Measurements from ENCODE around the gene KANTR.

KANTR gene

DNA sequence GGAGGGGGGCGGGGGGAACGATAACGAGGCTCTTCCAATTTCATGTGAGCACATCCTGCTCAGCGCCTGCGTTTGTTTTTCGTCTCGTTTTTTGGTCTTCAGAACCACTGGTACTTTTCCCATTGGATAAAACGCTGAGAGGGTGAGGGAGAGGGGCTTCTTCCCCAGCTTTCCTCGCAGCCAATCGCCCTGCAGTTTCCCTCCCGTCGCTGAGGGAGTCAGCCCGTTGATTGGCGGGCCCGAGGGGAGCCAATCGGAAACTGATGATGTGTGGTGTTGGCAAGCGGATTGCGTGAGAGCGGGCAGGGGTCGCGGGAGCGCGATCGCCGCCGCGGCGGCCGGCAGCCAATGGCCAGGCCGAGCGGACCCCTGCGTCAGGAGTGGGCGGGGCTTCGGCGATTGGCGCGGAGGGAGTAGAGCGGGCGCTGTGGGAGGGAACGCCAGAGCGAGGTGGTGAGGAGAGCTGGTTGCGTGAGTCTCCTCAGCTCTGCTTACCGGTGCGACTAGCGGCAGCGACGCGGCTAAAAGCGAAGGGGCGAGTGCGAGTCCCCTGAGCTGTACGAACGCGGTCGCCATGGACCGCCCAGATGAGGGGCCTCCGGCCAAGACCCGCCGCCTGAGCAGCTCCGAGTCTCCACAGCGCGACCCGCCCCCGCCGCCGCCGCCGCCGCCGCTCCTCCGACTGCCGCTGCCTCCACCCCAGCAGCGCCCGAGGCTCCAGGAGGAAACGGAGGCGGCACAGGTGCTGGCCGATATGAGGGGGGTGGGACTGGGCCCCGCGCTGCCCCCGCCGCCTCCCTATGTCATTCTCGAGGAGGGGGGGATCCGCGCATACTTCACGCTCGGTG lies 11.8 kb upstream of the KANTR start, which contains the start of gene TSPYL2:
TSS of gene TSPYL2 (plus strand) at position 443 of the 848 bp plus-strand sequence. CDS start at position 575, 132 bp downstream.
- peak; percentile 87 to 88 for DNase-seq (ENCODE audit: low read depth in 2 of 2)

GRCh38 chrX:53082773-53083616 lies 10.9 kb upstream of the KANTR start:
- DNase-seq (ENCODE audit: low read depth in 2 of 2) = no peak

DNA sequence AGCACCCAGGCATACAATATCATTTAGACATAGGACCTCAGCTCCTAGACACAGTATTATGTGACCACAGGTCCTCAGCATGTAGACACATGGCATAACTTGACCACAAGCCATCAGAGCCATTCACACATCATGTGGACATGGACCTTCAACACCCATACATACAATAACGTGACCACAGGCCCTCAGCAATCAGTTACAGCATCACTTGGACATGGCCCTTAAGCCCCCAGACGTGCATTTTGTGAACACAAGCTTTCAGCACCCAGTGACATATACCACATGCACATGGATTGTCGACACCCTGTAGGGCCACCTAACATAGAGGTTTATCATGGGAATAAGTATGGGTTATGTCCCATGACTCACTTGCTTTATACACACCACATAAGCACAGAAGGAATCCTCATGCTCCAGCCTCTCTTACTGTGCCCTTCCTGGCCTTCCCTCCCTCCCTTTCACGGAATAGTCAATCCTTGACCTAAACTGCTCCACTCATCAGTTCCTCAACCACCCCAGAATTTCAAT lies 9.8 kb upstream of the KANTR start:
- DNase-seq (ENCODE audit: low read depth in 2 of 2) = no peak

DNA sequence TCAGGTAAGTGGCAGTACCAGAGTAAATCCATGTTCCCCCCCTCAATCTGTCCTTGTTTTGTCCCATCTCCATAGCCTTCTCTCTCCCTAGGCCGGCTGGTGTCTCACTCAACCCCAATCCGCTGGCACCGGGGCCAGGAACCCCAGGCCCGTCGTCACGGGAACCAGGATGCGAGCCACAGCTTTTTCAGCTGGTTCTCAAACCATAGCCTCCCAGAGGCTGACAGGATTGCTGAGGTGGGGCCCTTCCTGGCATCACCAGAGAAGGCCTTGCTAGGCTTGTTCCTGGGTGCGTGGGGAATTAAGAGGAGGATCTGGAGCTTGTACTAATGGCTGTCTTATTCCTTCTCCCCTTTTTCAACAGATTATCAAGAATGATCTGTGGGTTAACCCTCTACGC lies 9.1 kb upstream of the KANTR start:
- no peak for DNase-seq (ENCODE audit: low read depth in 2 of 2)

DNA sequence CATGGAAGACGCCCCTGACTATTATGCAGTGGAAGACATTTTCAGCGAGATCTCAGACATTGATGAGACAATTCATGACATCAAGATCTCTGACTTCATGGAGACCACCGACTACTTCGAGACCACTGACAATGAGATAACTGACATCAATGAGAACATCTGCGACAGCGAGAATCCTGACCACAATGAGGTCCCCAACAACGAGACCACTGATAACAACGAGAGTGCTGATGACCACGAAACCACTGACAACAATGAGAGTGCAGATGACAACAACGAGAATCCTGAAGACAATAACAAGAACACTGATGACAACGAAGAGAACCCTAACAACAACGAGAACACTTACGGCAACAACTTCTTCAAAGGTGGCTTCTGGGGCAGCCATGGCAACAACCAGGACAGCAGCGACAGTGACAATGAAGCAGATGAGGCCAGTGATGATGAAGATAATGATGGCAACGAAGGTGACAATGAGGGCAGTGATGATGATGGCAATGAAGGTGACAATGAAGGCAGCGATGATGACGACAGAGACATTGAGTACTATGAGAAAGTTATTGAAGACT lies 8.2 kb upstream of the KANTR start:
- no peak for DNase-seq (ENCODE audit: low read depth in 2 of 2)

DNA sequence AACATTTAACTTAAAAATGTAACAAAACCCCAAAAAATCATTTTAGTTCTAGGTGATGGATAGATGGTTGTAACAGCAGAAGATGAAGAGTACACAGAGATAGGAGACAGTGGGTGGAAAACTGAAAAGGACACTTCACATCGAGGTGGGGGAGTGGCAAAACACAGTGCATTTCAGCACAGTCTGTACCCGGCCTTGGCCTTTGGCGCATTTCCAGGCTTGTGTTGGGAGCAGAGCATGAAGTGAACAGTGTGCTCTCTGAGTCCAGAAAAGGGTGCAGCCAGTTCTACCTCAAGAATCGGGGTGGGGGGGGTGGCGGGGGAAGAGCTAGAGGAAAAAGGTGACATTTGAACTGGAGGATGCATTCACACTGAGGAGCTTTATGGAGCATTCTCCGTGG lies 7.5 kb upstream of the KANTR start:
- DNase-seq (ENCODE audit: low read depth in 2 of 2) = no peak

DNA sequence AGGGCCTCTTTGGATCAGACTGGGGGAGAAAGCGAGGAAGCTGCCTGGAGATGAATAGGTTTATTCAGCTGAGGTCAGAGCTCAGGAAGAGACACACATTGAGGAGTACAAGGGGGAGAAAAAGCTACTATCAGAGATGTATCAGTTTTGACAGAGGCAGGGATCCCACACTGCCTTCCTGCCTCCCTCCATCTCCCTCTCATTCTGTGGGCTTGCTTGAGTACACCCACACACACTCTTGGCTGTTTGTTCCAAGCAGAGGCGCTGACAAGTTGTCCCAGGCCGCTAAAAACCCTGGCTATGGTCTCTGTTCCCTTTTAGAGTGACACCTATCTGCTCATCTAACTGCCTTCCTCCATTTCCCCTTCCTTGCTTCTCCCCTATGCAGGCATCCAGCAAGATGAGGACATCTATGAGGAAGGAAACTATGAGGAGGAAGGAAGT lies 6.5 kb upstream of the KANTR start:
- no peak for DNase-seq (ENCODE audit: low read depth in 2 of 2)

DNA sequence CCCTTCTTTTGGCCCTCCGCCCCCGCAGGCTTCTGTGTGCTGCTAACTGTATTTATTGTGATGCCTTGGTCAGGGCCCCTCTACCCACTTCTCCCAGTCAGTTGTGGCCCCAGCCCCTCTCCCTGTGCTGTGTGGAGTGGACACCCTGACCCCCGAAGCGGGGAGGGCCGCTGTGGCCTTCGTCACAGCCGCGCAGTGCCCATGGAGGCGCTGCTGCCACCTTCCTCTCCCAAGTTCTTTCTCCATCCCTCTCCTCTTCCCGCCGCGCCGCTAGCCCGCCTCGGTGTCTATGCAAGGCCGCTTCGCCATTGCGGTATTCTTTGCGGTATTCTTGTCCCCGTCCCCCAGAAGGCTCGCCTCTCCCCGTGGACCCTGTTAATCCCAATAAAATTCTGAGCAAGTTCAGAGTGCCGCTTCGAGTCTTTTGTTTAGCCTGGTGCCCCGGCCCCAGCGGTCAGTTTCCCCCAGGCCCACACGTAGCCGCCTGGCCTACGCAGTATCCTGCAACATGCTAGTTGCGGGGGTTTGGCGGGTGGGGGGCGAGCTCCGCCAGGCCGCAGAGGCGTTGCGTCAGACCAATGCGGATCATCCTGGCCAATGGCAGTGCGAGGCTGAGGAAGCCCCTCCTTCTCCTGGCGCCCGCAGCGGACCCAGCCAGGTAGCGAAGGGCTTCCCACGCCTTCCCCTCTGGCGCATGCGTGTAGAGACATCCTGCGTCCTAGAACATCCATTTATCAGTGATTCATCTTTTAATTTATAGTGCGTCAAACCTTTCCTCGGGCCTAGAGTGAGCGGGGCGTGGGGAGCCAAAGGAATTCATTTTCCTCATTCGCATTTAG lies 5.6 kb upstream of the KANTR start:
- DNase-seq (ENCODE audit: low read depth in 2 of 2) = peak; percentile 64 to 71

DNA sequence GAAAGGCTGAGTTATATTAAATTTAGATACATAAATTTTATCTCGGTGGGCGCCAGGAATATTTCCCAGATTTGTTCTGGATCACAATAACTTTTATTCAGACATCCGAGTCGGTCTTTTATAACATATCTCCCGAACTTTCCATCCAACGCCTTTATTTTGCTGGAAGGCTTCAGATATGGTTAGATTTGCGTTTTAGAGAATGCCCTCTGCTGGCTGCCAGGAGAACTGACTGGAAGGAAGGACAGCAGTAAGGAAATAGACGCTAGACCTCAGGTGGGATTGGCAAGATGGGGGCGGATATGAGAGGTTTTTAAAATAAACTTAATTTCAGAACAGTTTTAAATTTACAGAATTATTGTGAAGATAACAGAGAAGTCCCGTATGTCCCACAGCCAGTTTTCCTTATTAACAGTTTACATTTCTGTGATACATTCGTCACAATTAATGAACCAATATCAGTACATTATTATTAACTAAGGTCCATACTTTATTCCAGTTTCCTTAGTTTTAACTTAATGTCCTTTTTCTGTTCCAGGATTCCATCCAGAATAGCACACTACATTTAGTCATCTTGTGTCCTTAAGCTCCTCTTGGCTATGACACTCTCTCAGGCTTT lies 4.6 kb upstream of the KANTR start:
- no peak for DNase-seq (ENCODE audit: low read depth in 2 of 2)

GRCh38 chrX:53089925-53090324 lies 4.0 kb upstream of the KANTR start:
- DNase-seq (ENCODE audit: low read depth in 2 of 2) = no peak

DNA sequence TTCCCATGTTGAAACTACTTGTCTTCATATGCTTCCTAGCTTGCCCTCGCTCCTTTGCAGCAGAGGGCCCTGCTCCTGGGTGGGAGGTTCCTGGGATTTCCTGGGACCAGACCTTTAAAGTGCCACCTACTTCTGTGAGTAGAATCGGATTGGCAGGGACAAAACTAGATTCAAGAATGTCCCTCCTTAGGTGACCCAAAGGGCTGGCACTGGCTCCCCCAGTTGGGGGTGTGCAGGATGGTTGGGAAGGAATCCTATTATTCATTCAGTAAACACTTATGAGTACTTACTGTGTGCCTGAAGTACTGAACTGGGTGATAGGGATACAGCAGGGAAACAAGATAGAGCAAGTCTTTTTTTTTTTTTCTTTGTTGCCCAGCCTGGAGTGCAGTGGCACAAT lies 2.6 kb upstream of the KANTR start:
- DNase-seq (ENCODE audit: low read depth in 2 of 2) = no peak

DNA sequence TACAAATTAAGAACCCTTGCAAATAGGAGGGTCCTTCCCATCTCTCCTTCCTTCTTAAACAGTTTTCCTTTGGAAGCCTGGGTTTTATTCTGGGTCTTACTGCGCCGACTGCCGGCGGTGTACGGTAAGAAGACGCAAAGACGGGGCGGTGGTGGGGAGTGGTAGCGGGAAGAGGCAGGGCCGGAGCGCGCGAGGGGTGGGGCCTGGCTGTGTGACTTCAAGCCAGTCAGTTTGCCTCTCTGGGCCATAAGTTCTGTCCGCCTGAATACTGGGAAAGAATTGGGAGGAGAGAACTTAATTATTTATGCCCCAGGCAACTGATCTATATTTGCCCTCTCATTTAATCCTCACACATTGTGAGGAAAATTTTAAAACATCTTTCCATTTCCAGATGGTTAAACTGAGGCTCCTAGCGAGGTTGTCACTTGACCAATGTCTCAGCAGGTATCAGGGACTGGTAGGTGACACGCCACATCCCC lies 726 bp upstream of the KANTR start:
- peak; percentile 64 to 70 for DNase-seq (ENCODE audit: low read depth in 2 of 2)

- DNase-seq (ENCODE audit: low read depth in 2 of 2) = no peak
Measured at GRCh38 chrX:53094582-53094905, 602 bp downstream of the KANTR start.

DNA sequence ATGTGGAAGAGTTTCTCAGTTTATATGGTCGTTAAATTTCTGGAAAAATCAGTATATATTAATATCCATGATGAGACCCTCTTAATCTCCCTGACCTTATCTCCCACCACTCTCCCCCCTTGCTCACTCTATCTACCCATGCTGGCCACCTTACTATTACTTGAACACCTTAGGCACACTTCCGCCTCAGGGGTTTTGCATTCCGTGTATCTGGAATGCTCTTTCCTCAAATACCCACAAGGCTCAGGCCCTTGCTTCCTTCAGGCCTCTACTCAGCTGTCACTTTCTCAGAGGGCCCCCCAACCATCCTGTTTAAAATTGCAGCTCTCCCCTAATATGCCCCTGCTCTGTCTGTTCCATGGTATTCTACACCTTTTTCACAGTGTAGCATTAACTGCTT lies 1.9 kb downstream of the KANTR start:
- no peak for DNase-seq (ENCODE audit: low read depth in 2 of 2)

GRCh38 chrX:53114864-53115549 lies 21.1 kb downstream of the KANTR start:
- DNase-seq (ENCODE audit: low read depth in 2 of 2) = no peak

DNA sequence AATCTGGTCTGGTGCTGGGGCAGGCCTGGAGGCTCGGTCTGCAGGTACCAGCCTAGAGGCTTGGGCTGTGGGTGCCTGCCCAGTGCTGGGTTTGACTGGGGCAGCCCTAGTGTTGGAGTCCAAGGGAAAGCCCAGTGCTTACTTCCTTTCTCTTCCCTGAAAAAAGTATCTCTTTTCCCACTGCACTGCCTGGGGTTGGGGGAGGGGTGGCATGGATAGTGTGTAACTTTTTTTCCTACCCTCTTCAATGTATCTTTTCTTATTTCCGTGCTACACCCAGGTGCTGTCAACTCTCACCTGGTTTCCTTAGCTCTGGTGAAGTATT lies 21.6 kb downstream of the KANTR start:
- DNase-seq (ENCODE audit: low read depth in 2 of 2) = no peak

- DNase-seq (ENCODE audit: low read depth in 2 of 2) = no peak
Measured at GRCh38 chrX:53116101-53116500, 22.2 kb downstream of the KANTR start.

GRCh38 chrX:53122013-53122412 lies 28.1 kb downstream of the KANTR start:
- DNase-seq (ENCODE audit: low read depth in 2 of 2) = no peak

DNA sequence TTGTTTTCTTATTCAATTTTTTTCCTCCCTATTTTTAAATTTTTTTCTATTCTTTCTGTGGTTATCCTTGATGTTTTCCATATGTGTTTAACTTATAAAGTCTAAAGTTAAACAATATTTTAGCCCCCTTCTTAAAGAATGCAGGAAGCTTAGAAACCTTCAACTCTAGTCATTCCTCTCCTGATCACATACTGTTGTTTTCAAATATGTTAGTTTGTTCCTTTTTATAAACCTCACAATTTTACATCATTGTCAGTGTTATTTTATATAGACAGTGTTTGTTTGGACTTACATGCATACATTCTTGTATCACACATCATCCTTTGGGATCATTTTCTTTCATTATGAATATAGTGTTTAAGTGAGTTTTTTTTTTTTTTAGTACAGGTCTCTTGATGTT lies 31.6 kb downstream of the KANTR start:
- no peak for DNase-seq (ENCODE audit: low read depth in 2 of 2)

DNA sequence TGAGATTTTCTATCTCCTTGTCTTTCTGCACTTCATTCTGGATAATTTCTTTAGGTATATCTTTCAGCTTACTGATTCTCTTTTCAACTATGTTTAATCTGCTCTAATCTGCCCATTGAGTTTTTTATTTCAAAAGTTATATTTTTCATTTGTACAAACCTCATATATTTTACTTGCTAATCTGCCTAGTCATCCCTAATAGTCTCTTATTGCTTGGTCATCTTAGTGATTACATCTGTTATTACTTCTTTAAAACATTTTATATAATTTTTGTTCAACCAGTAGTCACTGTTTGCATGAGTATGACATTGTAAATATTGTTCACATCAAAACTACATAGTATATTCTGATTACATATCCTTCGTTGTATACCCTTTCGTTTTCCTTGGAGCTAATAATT lies 32.4 kb downstream of the KANTR start:
- DNase-seq (ENCODE audit: low read depth in 2 of 2) = no peak
